COLO829 (cell line): ENCODE measurements around the gene MACF1.
"Not testable (repeated sequence)": the region's sequence is repeated elsewhere in the genome, so short reads cannot be mapped to it uniquely, and the experiment has no call there.

Experiments
- DNase-seq: peaks from one replicate; pipeline ENCODE4 v3.0.0; 2012; ENCODE audit warnings: low spot score

Gene MACF1

GRCh38 chr1:39181311-39181710 is 23.2 kb upstream of the MACF1 start:
- no peak for DNase-seq

GRCh38 chr1:39182804-39183203 is 21.7 kb upstream of the MACF1 start:
- DNase-seq = no peak

- DNase-seq = peak; percentile 66
Measured at GRCh38 chr1:39183503-39184353, 20.8 kb upstream of the MACF1 start.

- DNase-seq = no peak
Measured at GRCh38 chr1:39184354-39184818, 20.1 kb upstream of the MACF1 start.

DNA sequence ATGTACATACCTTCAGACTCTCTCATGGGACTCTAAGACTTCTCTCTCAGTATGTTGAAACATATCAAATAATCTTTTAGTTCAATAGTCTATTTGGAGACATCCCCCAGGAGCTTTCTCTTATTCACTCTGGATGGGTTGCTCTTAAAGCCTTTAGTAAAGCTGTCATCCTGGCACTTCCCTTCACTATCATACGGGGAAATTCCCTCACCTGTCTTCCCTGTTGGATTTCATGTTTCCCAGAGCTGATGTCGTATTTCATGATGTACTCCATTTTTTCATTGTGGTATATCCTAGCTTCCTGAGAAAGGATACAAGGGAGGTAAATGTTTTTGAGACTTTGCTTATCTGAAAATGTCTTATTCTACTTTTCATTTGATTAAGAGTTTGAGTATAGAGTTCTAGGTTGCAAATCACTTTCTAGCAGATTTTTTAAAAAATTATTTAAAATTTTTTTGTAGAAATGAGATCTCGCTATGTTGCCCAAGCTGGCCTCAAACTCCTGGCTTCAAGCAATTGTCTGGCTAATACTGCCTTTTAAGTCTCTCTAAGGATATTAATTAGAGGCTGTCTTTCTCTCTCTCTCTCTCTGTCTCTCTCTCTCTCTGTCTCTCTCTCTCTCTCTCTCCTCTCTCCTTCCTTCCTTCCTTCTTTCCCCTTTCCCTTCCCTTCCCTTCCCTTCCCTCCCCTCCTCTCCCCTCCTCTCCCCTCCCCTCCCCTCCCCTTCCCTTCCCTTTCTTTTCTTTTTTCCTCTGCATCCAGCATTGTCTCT is 17.0 kb upstream of the MACF1 start:
- DNase-seq = no peak

GRCh38 chr1:39189592-39190041 is 14.9 kb upstream of the MACF1 start:
- DNase-seq = no peak

- no peak for DNase-seq
Measured at GRCh38 chr1:39190096-39190495, 14.4 kb upstream of the MACF1 start.

DNA sequence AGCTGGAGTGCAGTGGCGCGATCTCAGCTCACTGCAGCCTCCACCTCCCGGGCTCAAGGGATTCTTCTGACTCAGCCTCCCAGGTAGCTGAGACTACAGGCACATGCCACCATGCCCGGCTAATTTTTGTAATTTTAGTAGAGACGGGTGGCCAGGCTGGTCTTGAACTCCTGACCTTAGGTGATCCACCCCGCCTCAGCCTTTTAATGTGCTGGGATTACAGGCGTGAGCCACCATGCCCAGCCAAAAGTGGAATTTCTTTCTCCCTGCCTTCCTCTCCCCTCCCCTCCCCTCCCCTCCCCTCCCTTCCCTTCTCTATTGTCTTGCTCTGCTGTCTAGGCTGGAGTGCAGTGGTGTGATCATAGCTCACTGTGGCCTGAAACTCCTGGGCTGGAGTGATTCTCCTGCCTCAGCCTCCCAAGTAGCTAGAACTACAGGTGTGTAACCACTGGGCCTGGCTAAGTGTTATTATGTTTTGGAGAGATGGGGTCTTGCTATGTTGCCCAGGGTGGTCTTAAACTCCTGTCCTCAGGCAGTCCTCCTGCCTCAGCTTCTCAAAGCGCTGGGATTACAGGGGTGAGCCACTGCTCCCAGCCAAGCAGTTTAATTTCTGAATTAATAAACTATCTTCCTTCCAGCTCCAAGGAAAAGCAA is 10.0 kb upstream of the MACF1 start:
- no peak for DNase-seq

GRCh38 chr1:39195166-39196111 is 9.1 kb upstream of the MACF1 start:
- DNase-seq = no peak

- DNase-seq = peak; percentile 77
Measured at GRCh38 chr1:39196244-39197215, 8.0 kb upstream of the MACF1 start.

GRCh38 chr1:39199593-39199992 is 4.9 kb upstream of the MACF1 start:
- DNase-seq = no peak

DNA sequence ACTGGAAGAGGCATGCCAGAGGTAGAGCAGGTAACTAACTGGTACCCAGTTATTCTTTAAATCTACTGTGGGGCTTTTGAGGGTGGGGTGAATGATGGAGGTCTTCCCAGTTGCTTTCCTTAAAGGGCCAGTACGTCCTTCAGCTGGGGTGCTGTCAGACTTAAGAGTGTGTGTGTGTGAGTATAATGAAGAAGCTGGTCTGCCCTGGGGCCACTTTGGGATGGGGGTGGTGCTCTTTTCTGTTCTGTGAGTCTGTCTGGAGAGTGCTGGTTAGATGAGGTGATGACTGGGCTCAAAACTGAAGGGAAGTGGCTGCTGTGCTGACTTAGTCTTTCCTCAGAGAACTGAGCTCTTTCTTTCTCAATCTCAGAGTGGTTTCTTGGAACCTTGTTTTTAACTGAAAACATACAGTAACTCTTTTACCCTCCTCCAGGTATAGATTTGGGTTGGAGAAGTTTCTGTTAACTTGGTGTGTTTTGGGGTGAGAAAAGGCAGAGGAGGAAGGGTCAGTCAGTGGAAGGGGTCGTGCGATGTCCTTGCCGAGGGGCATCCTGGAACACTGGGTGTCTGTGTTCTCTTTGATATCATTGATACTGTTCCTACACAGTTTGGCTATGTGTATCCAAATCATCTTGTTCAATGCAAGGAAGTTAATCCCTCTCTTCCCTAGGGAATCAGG is 746 bp downstream of the MACF1 start:
- DNase-seq = peak; percentile 62

- no peak for DNase-seq
Measured at GRCh38 chr1:39205781-39206464, 1.4 kb downstream of the MACF1 start.

GRCh38 chr1:39208360-39208759 is 3.9 kb downstream of the MACF1 start:
- not testable (repeated sequence) for DNase-seq

DNA sequence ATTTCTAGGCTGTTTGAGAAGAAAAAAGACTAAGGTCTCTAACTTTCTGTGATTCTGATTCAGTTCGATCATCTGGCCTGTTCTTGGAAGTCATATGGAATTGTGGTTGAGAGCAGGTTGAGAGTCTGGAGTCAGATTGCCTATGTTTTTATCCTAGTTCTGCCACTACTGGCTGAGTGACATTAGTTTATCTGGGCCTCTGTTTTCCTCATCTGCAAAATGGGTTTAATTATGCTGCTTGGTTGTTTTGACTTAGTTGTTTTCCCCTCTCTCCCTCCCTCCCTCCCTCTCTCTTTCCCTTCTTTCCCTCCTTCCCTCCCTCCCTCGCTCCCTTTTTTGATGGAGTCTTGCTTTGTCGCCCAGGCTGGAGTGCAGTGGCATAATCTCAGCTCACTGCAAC is 6.2 kb downstream of the MACF1 start:
- no peak for DNase-seq

DNA sequence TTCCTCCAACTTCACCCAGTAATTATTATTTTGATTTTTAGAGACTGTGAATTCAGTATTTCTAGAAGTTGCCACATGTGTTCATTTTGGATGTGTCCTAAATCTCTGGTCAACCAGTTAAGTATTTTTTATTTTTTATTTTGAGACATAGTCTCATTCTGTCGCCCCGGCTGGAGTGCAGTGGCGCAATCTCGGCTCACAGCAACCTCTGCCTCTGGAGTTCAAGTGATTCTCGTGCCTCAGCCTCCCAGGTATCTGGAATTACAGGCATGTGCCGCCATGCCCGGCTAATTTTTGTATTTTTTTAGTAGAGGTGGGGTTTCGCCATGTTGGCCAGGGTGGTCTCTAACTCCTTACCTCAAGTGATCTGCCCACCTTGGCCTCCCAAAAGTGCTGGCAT is 8.0 kb downstream of the MACF1 start:
- DNase-seq = no peak

GRCh38 chr1:39213511-39214002 is 9.1 kb downstream of the MACF1 start:
- no peak for DNase-seq

GRCh38 chr1:39214021-39214713 is 9.7 kb downstream of the MACF1 start:
- no peak for DNase-seq
